HCT116 (cell line): ENCODE data around the gene BCL11A. TPM values are rescaled to one million over a fixed set of nuclear protein-coding genes. Genes with fewer than 3 reads are reported as not detected.

ENCODE experiments used
- ATAC-seq: fragments of 200-7000 bp; cut with Tn5 transposase; 2 replicates; pipeline ENCODE4 v1.9.1; 2020; ENCODE audit warnings: mild to moderate bottlenecking, moderate library complexity
- BruUV-seq: library from RNA; stranded (reverse); fragments of 400-500 nt; replicated peaks from 2 replicates; lab custom pipeline; 2021; lab: Mats Ljungman, UMichigan
- CTCF ChIA-PET: fragments of 300-600 bp; sonication (Branson Sonifier 250); formaldehyde crosslinking; loops from one replicate; lab custom pipeline; 2021; ENCODE audit warnings: antibody characterized with exemption; lab: Charles Lee
- POLR2A ChIA-PET: fragments of 300-600, 350-600 bp; sonication (Branson Sonifier 250); formaldehyde crosslinking; loops from one replicate; lab custom pipeline; 2021; ENCODE audit warnings: antibody characterized with exemption; lab: Charles Lee
- RAD21 ChIA-PET, 2 experiments: fragments of 300-600 bp; sonication (Branson Sonifier 250); formaldehyde crosslinking; loops; one replicate each; lab custom pipeline; 2023; ENCODE audit warnings: low total read pairs in 2 of 2; ENCODE audit not compliant: uncharacterized antibody in 2 of 2, unreplicated experiment in 2 of 2, low non-redundant PET in 1 of 2; lab: Charles Lee
- DNase-seq: peaks from one replicate; pipeline ENCODE4 v3.0.0-alpha.2; 2010; ENCODE audit warnings: low read depth, low spot score
- H2AFZ ChIP-seq: fragments of 200-600 bp; shearing (Covaris generic), sonication (generic); 2 replicates; pipeline ENCODE4 v1.6.1; 2017; ENCODE audit warnings: low read depth, mixed run types, mixed read lengths, antibody characterized with exemption, low read length; ENCODE audit not compliant: poor library complexity, severe bottlenecking
- H3K27ac ChIP-seq: 2 replicates; pipeline ENCODE4 v1.5.1; 2012; ENCODE audit warnings: low read depth, low read length
- H3K27me3 ChIP-seq: fragments of 200-600 bp; sonication (generic); 2 replicates; pipeline ENCODE4 v1.6.1; 2016; ENCODE audit warnings: mixed run types, low read length, mixed read lengths; ENCODE audit not compliant: insufficient read depth
- H3K36me3 ChIP-seq, 2 experiments: fragments of 200-500 bp in 1 of 2; fragments of 200-600 bp in 1 of 2; sonication (Bioruptor generic) in 1 of 2; sonication (generic) in 1 of 2; 2 replicates each; pipeline versions ENCODE4 v1.5.1 to v1.6.1; 2014 to 2016; ENCODE audit warnings: low read length in 2 of 2, inconsistent platforms in 1 of 2, mixed read lengths in 1 of 2, mixed run types in 1 of 2; ENCODE audit not compliant: insufficient read depth in 2 of 2, control insufficient read depth in 1 of 2
- H3K4me1 ChIP-seq, 2 experiments: fragments of 200-600 bp in 1 of 2; sonication (generic) in 1 of 2; 2 replicates each; pipeline versions ENCODE4 v1.5.1 to v1.6.1; 2012 to 2017; ENCODE audit warnings: low read length in 2 of 2, inconsistent platforms in 1 of 2, mild to moderate bottlenecking in 1 of 2, mixed read lengths in 1 of 2, mixed run types in 1 of 2, moderate library complexity in 1 of 2; ENCODE audit not compliant: insufficient read depth in 2 of 2, control insufficient read depth in 1 of 2
- H3K4me2 ChIP-seq: fragments of 200-600 bp; sonication (generic); 2 replicates; pipeline ENCODE4 v1.6.1; 2017; ENCODE audit warnings: mixed run types, low read length, mixed read lengths
- H3K4me3 ChIP-seq, 2 experiments: fragments of 200-600 bp in 1 of 2; sonication (generic) in 1 of 2; replicated peaks in 1 of 2; 2 replicates each; pipeline ENCODE4 v1.5.1; 2011 to 2016; ENCODE audit warnings: low read length in 2 of 2, control low read depth in 1 of 2, low read depth in 1 of 2, mild to moderate bottlenecking in 1 of 2, mixed read lengths in 1 of 2, mixed run types in 1 of 2
- H3K79me2 ChIP-seq: fragments of 200-600 bp; sonication (generic); 2 replicates; pipeline ENCODE4 v1.6.1; 2017; ENCODE audit warnings: mild to moderate bottlenecking, mixed run types, low read length, moderate library complexity, mixed read lengths; ENCODE audit not compliant: insufficient read depth
- H3K9ac ChIP-seq: fragments of 200-600 bp; sonication (generic); 2 replicates; pipeline ENCODE4 v1.6.1; 2016; ENCODE audit warnings: low read length, mixed read lengths
- H3K9me2 ChIP-seq: fragments of 200-600 bp; sonication (generic), shearing (Covaris generic); 2 replicates; pipeline ENCODE4 v1.6.1; 2017; ENCODE audit warnings: mixed run types, mild to moderate bottlenecking, moderate library complexity; ENCODE audit not compliant: insufficient read depth
- H3K9me3 ChIP-seq, 2 experiments: fragments of 200-500 bp in 1 of 2; fragments of 200-600 bp in 1 of 2; sonication (Bioruptor generic) in 1 of 2; sonication (generic) in 1 of 2; 2 replicates each; pipeline ENCODE4 v1.6.1; 2014 to 2017; ENCODE audit warnings: low read length in 2 of 2, mixed read lengths in 2 of 2, inconsistent platforms in 1 of 2, low read depth in 1 of 2, mild to moderate bottlenecking in 1 of 2, mixed run types in 1 of 2, moderate library complexity in 1 of 2; ENCODE audit not compliant: control insufficient read depth in 1 of 2, insufficient read depth in 1 of 2
- H4K20me1 ChIP-seq: fragments of 200-600 bp; sonication (generic), shearing (Covaris generic); 2 replicates; pipeline ENCODE4 v1.6.1; 2017; ENCODE audit warnings: mixed run types, mild to moderate bottlenecking, moderate library complexity; ENCODE audit not compliant: insufficient read depth
- ATF3 ChIP-seq: IDR thresholded peaks from 2 replicates; pipeline ENCODE4 v1.6.1; 2012
- EGR1 ChIP-seq: IDR thresholded peaks from 2 replicates; pipeline ENCODE4 v1.6.1; 2012; ENCODE audit warnings: low read depth
- ELF1 ChIP-seq: IDR thresholded peaks from 2 replicates; pipeline ENCODE4 v1.6.1; 2012; ENCODE audit warnings: low read depth, borderline replicate concordance
- EZH2 ChIP-seq: fragments of 200-600 bp; sonication (generic); IDR thresholded peaks from 2 replicates; pipeline ENCODE4 v1.6.1; 2017; ENCODE audit warnings: antibody characterized with exemption, mixed run types
- EZH2phosphoT487 ChIP-seq: fragments of 200-600 bp; IDR thresholded peaks from 2 replicates; pipeline ENCODE4 v1.6.1; 2018; ENCODE audit warnings: antibody characterized with exemption, borderline replicate concordance
- FOSL1 ChIP-seq: IDR thresholded peaks from 2 replicates; pipeline ENCODE4 v1.6.1; 2012; ENCODE audit warnings: low read depth
- POLR2AphosphoS5 ChIP-seq: IDR thresholded peaks from 2 replicates; pipeline ENCODE4 v1.6.1; 2011; ENCODE audit warnings: mild to moderate bottlenecking, low read depth, low read length, moderate library complexity
- RAD21 ChIP-seq: IDR thresholded peaks from 2 replicates; pipeline ENCODE4 v1.6.1; 2012; ENCODE audit warnings: low read depth, mild to moderate bottlenecking
- SIN3A ChIP-seq: IDR thresholded peaks from 2 replicates; pipeline ENCODE4 v1.6.1; 2012; ENCODE audit warnings: low read depth
- SRF ChIP-seq: IDR thresholded peaks from 2 replicates; pipeline ENCODE4 v1.6.1; 2012; ENCODE audit warnings: low read depth
- TCF7L2 ChIP-seq: IDR thresholded peaks from 2 replicates; pipeline ENCODE4 v1.7.0; 2011; ENCODE audit warnings: borderline replicate concordance, inconsistent platforms; ENCODE audit not compliant: insufficient read depth, insufficient read length; ENCODE audit errors: extremely low read depth
- YY1 ChIP-seq: IDR thresholded peaks from 2 replicates; pipeline ENCODE4 v1.6.1; 2011; ENCODE audit warnings: low read length, low read depth, moderate library complexity, mild to moderate bottlenecking; ENCODE audit not compliant: insufficient replicate concordance; ENCODE audit errors: extremely low read depth
- ZFX ChIP-seq: fragments of 450-650 bp; IDR thresholded peaks from 2 replicates; pipeline ENCODE4 v1.6.1; 2017
- intact Hi-C: fragments of 100-400 bp; cut with micrococcal nuclease; formaldehyde crosslinking; loops from 2 replicates; pipeline ENCODE4 v1.10.0; 2022
- total RNA-seq: library from RNA; stranded (reverse); gene quantifications from one replicate; pipeline ENCODE4 v1.2.1, GENCODE V29; 2021; ENCODE audit not compliant: unreplicated experiment
- TF ChIP-seq, protein P1 (sequence below): IDR thresholded peaks from 2 replicates; pipeline ENCODE4 v1.6.1; 2012; ENCODE audit warnings: low read depth
- TF ChIP-seq, protein P2 (sequence below), 3 experiments: fragments of 200-600 bp in 1 of 3; sonication (generic) in 1 of 3; IDR thresholded peaks in 2 of 3; conservative IDR thresholded peaks in 1 of 3; 2 replicates each; pipeline ENCODE4 v1.5.1; 2012 to 2017; ENCODE audit warnings: low read depth in 2 of 3, low read length in 2 of 3, antibody characterized with exemption in 1 of 3, borderline replicate concordance in 1 of 3, control low read depth in 1 of 3, mild to moderate bottlenecking in 1 of 3, mixed read lengths in 1 of 3, mixed run types in 1 of 3, moderate library complexity in 1 of 3; ENCODE audit not compliant: insufficient read depth in 1 of 3

The BCL11A gene
- total RNA-seq, 1 experiment from 2014 or later = 0.71 TPM

DNA sequence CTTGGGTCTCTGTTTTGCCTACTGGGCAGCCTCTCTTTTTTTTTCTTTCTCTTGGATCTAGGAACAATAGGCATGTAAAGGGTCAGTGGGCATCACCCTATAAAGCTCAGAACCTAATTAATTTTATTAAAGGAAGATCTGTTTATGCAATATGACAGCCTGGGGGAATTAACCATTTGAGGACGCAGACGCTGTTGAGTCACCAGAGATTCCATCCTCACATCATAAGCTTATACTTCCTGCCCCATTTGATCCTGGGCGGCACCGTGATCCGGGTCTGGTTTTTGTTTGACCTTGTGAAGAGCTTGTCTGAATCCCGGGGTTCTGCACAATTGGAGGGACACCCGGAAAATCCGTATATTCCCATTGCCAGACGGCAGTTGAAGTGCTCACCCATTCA, 16.8 kb upstream of the BCL11A start (continued):
- TF ChIP-seq, protein P1, sequence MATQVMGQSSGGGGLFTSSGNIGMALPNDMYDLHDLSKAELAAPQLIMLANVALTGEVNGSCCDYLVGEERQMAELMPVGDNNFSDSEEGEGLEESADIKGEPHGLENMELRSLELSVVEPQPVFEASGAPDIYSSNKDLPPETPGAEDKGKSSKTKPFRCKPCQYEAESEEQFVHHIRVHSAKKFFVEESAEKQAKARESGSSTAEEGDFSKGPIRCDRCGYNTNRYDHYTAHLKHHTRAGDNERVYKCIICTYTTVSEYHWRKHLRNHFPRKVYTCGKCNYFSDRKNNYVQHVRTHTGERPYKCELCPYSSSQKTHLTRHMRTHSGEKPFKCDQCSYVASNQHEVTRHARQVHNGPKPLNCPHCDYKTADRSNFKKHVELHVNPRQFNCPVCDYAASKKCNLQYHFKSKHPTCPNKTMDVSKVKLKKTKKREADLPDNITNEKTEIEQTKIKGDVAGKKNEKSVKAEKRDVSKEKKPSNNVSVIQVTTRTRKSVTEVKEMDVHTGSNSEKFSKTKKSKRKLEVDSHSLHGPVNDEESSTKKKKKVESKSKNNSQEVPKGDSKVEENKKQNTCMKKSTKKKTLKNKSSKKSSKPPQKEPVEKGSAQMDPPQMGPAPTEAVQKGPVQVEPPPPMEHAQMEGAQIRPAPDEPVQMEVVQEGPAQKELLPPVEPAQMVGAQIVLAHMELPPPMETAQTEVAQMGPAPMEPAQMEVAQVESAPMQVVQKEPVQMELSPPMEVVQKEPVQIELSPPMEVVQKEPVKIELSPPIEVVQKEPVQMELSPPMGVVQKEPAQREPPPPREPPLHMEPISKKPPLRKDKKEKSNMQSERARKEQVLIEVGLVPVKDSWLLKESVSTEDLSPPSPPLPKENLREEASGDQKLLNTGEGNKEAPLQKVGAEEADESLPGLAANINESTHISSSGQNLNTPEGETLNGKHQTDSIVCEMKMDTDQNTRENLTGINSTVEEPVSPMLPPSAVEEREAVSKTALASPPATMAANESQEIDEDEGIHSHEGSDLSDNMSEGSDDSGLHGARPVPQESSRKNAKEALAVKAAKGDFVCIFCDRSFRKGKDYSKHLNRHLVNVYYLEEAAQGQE = no peak
- TF ChIP-seq EZH2 (no peak), POLR2AphosphoS5 (no peak), TCF7L2 (no peak), FOSL1 (no peak)

DNA sequence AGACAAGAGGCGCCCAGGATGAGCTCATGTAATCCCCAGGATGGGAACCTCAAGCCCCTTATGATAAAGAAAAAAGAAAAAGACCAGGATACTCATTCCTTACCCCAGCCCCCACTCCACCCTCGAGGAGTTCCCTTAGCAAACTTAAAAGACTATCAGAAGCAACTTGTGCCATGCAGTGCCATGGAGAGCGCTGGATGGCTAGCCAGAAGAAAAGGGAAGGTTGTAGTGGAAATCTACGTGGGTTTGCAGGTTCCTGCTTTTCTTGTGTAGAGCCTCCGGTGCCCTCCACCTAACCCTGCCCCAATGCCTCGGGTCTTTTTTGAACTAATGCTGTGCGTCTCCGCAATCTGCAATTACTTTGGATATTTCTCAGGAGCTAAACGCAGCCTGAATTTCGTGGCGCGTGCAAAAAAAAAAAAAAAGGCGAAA, 16.2 kb upstream of the BCL11A start:
- Histone ChIP-seq H2AFZ (no peak overlapping the region), H3K9me2 (no peaks in the 10 kb centered on the region), H3K27me3 (peaks cover 82% of the 10 kb centered on the region), H3K4me3 (no peak overlapping the region), H4K20me1 (no peaks in the 10 kb centered on the region), H3K9ac (no peak overlapping the region), H3K36me3 (no peaks in the 10 kb centered on the region), H3K4me2 (no peak overlapping the region), H3K4me1 (no peaks in the 10 kb centered on the region), H3K9me3 (no peaks in the 10 kb centered on the region), H3K79me2 (no peaks in the 10 kb centered on the region), H3K27ac (no peak overlapping the region)
- RAD21 ChIA-PET = interaction anchor here in 1 of 2 experiments (0.7 kb wide), 1 partner anchor 1543 kb away, joined by 7 read pairs; no protein-coding TSS in a partner anchor
- intact Hi-C loops = loop anchor here (10.0 kb wide), 1 partner anchor 1995 kb away; no protein-coding TSS in a partner anchor
- CTCF ChIA-PET = interaction anchor here (0.6 to 2.4 kb wide), 5 partner anchors 9 to 1544 kb away, joined by 3 to 13 read pairs (median 6); no protein-coding TSS in a partner anchor
- BruUV-seq = no TSS peak
- POLR2A ChIA-PET = no interaction called here
- DNase-seq (no peak), ATAC-seq (no peak)
- no peak for TF ChIP-seq ZFX
- TF ChIP-seq, protein P2, sequence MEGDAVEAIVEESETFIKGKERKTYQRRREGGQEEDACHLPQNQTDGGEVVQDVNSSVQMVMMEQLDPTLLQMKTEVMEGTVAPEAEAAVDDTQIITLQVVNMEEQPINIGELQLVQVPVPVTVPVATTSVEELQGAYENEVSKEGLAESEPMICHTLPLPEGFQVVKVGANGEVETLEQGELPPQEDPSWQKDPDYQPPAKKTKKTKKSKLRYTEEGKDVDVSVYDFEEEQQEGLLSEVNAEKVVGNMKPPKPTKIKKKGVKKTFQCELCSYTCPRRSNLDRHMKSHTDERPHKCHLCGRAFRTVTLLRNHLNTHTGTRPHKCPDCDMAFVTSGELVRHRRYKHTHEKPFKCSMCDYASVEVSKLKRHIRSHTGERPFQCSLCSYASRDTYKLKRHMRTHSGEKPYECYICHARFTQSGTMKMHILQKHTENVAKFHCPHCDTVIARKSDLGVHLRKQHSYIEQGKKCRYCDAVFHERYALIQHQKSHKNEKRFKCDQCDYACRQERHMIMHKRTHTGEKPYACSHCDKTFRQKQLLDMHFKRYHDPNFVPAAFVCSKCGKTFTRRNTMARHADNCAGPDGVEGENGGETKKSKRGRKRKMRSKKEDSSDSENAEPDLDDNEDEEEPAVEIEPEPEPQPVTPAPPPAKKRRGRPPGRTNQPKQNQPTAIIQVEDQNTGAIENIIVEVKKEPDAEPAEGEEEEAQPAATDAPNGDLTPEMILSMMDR (IDR thresholded peaks at IDR 0.05 in 2 of 3, conservative IDR thresholded peaks at IDR 0.05 in 1 of 3; ENCODE audit: borderline replicate concordance in 1 of 3, insufficient read depth in 1 of 3, low read depth in 2 of 3, low read length in 2 of 3) = no peak
- no peak for TF ChIP-seq EGR1
- no peak for TF ChIP-seq POLR2AphosphoS5
- no peak for TF ChIP-seq ATF3
- no peak for TF ChIP-seq SRF
- TF ChIP-seq, protein P1 = no peak
- no peak for TF ChIP-seq EZH2phosphoT487
- TF ChIP-seq EZH2 = no peak
- no peak for TF ChIP-seq TCF7L2
- TF ChIP-seq SIN3A = no peak
- no peak for TF ChIP-seq ELF1
- TF ChIP-seq RAD21 = no peak
- no peak for TF ChIP-seq YY1
